Body of pancreas (tissue), 4 donors: Measurements from ENCODE around the gene SLAMF7. TPM values are rescaled to one million over a fixed set of nuclear protein-coding genes. Genes with fewer than 3 reads are reported as not detected.
A peak's percentile ranks its signal among the peaks of the same experiment; 100 is the strongest.

Experiments used
- ATAC-seq: fragments of 150-250 bp; one replicate; pipeline ENCODE4 v1.9.1; 2016
- DNase-seq, 4 donors: peaks; one replicate each; pipeline ENCODE4 v3.0.0-alpha.2; 2019
- H3K27ac ChIP-seq, 4 donors: fragments of 200-600 bp; sonication (generic); 1 replicate in 3 of 4; 2 replicates in 1 of 4; pipeline versions ENCODE4 v1.5.1 to v1.6.1; 2016 to 2019; ENCODE audit warnings: mild to moderate bottlenecking in 1 of 4, mixed read lengths in 1 of 4, moderate library complexity in 1 of 4
- H3K27me3 ChIP-seq, 2 donors: fragments of 200-600 bp; sonication (generic); one replicate each; pipeline ENCODE4 v1.6.0; 2016; ENCODE audit warnings: mild to moderate bottlenecking in 1 of 2
- H3K36me3 ChIP-seq, 2 donors: fragments of 200-600 bp; sonication (generic); replicated peaks in 1 of 2; 2 replicates each; pipeline ENCODE4 v1.5.1; 2016; ENCODE audit warnings: low read depth in 2 of 2; ENCODE audit not compliant: insufficient read depth in 1 of 2
- H3K4me1 ChIP-seq: fragments of 200-600 bp; sonication (generic); one replicate; pipeline ENCODE4 v1.6.0; 2016
- H3K4me3 ChIP-seq, 2 donors: fragments of 200-600 bp; sonication (generic); 1 replicate in 1 of 2; 2 replicates in 1 of 2; pipeline ENCODE4 v1.5.1; 2016 to 2019
- H3K9me3 ChIP-seq, 3 donors: fragments of 200-600 bp; sonication (generic); 1 replicate in 2 of 3; 2 replicates in 1 of 3; pipeline ENCODE4 v1.5.1; 2016
- CTCF ChIP-seq, 7 experiments: fragments of 450-650 bp in 4 of 7; fragments of 200-600 bp in 3 of 7; sonication (generic) in 3 of 7; IDR thresholded peaks; one replicate each; pipeline ENCODE4 v1.5.1; 2016 to 2019; ENCODE audit warnings: antibody characterized with exemption in 7 of 7
- POLR2A ChIP-seq, 3 donors: fragments of 450-650 bp; IDR thresholded peaks; one replicate each; pipeline ENCODE4 v1.6.1; 2016; ENCODE audit warnings: antibody characterized with exemption in 3 of 3, mild to moderate bottlenecking in 2 of 3
- WGBS, 2 donors: methylation state at CpG; one replicate each; pipeline ENCODE4 v1.1.5; 2017; 5-methylcytosine and 5-hydroxymethylcytosine counted together
- intact Hi-C: fragments of 100-400 bp; cut with DNase I; formaldehyde crosslinking; loops from one replicate; pipeline ENCODE4 v1.15.1; 2023
- total RNA-seq, 2 donors: library from RNA; depleted of rRNA; stranded (reverse); fragments of >200 nt; gene quantifications; one replicate each; pipeline ENCODE4 v1.1.0, GENCODE V29; 2016

SLAMF7 gene
- total RNA-seq, 2 donors from 2014 or later, result 0.26 to 1.3 TPM

DNA sequence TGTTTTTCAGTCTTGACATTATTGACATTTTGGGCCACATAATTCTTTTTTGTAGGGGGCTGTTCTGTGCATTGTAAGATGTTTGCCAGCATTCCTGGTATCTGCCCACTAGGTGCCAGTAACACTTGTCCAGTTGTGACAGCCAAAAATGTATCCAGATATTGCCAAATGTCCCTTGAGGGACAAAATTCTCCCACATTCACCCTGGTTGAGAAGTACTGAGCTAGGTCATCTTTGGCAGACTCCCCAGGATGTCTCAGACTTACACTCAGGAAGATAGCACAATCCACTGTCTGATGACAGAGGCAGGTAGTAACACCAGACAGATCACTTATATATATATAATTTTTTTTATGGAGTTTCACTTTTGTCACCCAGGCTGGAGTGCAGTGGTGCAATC lies 33.3 kb upstream of the SLAMF7 start:
- no peaks in the 10 kb centered on the region for H3K4me1 ChIP-seq
- TF ChIP-seq POLR2A (IDR thresholded peaks at IDR 0.05) (no peak), CTCF (IDR thresholded peaks at IDR 0.05) (no peak)
- intact Hi-C loops, result no loop called here
- no peak overlapping the region for H3K27ac ChIP-seq
- no peak overlapping the region for H3K4me3 ChIP-seq
- ATAC-seq (no peak), DNase-seq (no peak)
- no peaks in the 10 kb centered on the region for H3K36me3 ChIP-seq
- H3K9me3 ChIP-seq, result no peaks in the 10 kb centered on the region
- no peaks in the 10 kb centered on the region for H3K27me3 ChIP-seq

DNA sequence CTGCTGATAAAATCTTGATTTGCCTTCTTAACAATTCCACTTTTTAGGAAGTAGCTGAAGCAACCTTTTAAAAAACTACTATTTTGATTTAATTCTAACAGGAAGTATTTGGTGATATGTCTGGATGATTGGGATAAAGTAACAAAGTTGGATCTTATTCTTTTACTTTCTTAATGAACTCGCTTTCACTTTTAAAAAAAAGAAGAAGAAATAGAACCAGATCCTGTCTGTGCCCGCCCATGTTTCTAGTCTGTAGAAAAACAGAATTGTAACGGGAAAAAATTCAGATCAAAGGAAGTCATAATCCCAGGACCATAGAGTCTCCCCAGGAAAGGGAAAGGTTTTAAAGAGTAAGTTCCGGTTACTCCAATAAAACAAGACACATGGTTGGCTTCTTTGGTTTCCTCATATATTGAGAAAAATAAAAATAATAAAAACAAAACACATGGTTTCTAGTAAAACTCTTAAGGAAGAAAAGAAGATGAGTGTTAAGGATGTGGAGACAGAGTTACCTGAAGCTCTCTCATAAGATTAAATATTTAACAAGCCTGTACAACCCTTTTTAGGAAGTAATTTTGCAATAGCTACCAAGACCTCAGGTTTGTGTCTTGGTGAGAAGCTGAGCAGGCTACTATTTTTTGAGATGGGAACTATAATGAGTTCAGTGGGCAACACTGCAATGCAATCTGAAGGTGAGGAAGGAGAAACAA lies 32.4 kb upstream of the SLAMF7 start:
- H3K4me3 ChIP-seq, result no peak overlapping the region
- no peaks in the 10 kb centered on the region for H3K36me3 ChIP-seq
- no peaks in the 10 kb centered on the region for H3K9me3 ChIP-seq
- intact Hi-C loops, result no loop called here
- DNase-seq (no peak), ATAC-seq (no peak)
- WGBS, 2 donors, result 43 to 56% methylated on average over 4 of the region's 4 CpGs
- peak overlapping the region in 1 of 4 donors; percentile 9 for H3K27ac ChIP-seq
- no peaks in the 10 kb centered on the region for H3K27me3 ChIP-seq
- H3K4me1 ChIP-seq, result no peaks in the 10 kb centered on the region
- TF ChIP-seq CTCF (IDR thresholded peaks at IDR 0.05) (no peak), POLR2A (IDR thresholded peaks at IDR 0.05) (no peak)

GRCh38 chr1:160707236-160708064 lies 31.6 kb upstream of the SLAMF7 start:
- no peak for ATAC-seq
- Histone ChIP-seq H3K27me3 (no peaks in the 10 kb centered on the region), H3K9me3 (no peaks in the 10 kb centered on the region), H3K4me3 (no peak overlapping the region), H3K4me1 (no peaks in the 10 kb centered on the region), H3K36me3 (no peaks in the 10 kb centered on the region), H3K27ac (peak overlapping the region in 1 of 4 donors; percentile 68)
- 53 to 73% methylated on average over 8 of the region's 8 CpGs for WGBS, 2 donors
- intact Hi-C loops, result no loop called here
- TF ChIP-seq CTCF (IDR thresholded peaks at IDR 0.05) (no peak), POLR2A (IDR thresholded peaks at IDR 0.05) (no peak)
- no peak for DNase-seq

DNA sequence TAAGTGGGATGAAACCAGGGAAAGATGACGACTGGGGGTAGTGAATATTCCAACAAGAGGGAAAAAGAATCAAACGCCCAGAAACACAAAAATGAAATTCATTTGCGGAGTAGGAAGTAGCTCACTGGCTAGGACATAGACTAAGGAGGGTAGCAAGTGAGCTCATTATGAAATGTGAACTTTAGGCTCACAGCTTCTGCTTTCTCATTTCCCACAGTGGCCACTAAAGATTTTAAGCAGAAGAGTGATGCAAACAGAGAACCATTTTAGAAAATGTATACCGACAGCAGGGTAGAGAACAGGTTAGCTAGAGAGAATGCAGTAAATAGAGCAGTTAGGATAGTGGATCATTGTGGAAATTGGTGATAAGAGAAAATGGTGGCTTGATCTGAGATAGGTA lies 30.9 kb upstream of the SLAMF7 start:
- no peak for DNase-seq
- Histone ChIP-seq H3K27me3 (no peaks in the 10 kb centered on the region), H3K9me3 (no peaks in the 10 kb centered on the region), H3K4me3 (no peak overlapping the region), H3K36me3 (no peaks in the 10 kb centered on the region), H3K4me1 (no peaks in the 10 kb centered on the region), H3K27ac (peak overlapping the region in 1 of 4 donors; percentile 68)
- TF ChIP-seq POLR2A (IDR thresholded peaks at IDR 0.05), result no peak
- no peak for ATAC-seq
- intact Hi-C loops, result no loop called here
- WGBS, 2 donors, result 61 to 65% methylated on average over 4 of the region's 4 CpGs

GRCh38 chr1:160708801-160709200 lies 30.2 kb upstream of the SLAMF7 start:
- Histone ChIP-seq H3K4me3 (no peak overlapping the region), H3K9me3 (no peaks in the 10 kb centered on the region), H3K27me3 (no peaks in the 10 kb centered on the region), H3K27ac (peak overlapping the region in 1 of 4 donors; percentile 68), H3K4me1 (no peaks in the 10 kb centered on the region), H3K36me3 (no peaks in the 10 kb centered on the region)
- intact Hi-C loops, result no loop called here
- WGBS, 2 donors, result 70 to 86% methylated on average over 4 of the region's 4 CpGs
- ATAC-seq (no peak), DNase-seq (no peak)
- TF ChIP-seq POLR2A (IDR thresholded peaks at IDR 0.05) (no peak), CTCF (IDR thresholded peaks at IDR 0.05) (no peak)
